GM12878 (cell line): ENCODE results near the gene STK39. TPM values are rescaled to one million over a fixed set of nuclear protein-coding genes. Genes with fewer than 3 reads are reported as not detected.

Source experiments
- ATAC-seq: fragments of 200-7000 bp; cut with Tn5 transposase; 3 replicates; pipeline ENCODE4 v1.9.1; 2020; ENCODE audit warnings: mild to moderate bottlenecking, moderate library complexity
- BruUV-seq: library from RNA; stranded (reverse); fragments of 400-500 nt; replicated peaks from 2 replicates; lab custom pipeline; 2021; lab: Mats Ljungman, UMichigan
- CTCF ChIA-PET: fragments of 300-600 bp; sonication (Branson Sonifier 250); formaldehyde crosslinking; extraction: SDS; loops from one replicate; lab custom pipeline; 2021; ENCODE audit warnings: inconsistent platforms; lab: Yijun Ruan, JAX
- POLR2A ChIA-PET: fragments of 350-600 bp; formaldehyde crosslinking; extraction: SDS; loops from one replicate; lab custom pipeline; 2021; ENCODE audit warnings: inconsistent platforms; lab: Charles Lee
- RAD21 ChIA-PET: fragments of 300-600 bp; sonication (Branson Sonifier 250); formaldehyde crosslinking; loops from one replicate; lab custom pipeline; 2023; ENCODE audit warnings: antibody characterized with exemption; ENCODE audit not compliant: unreplicated experiment; lab: Charles Lee
- SMC1A ChIA-PET: fragments of 300-600 bp; sonication (Branson Sonifier 250); formaldehyde crosslinking; loops from one replicate; lab custom pipeline; 2023; ENCODE audit not compliant: unreplicated experiment, uncharacterized antibody; lab: Charles Lee
- DNase-seq: peaks from one replicate; pipeline ENCODE4 v3.0.0-alpha.2; 2011; ENCODE audit warnings: low read depth, low spot score
- FAIRE-seq: peaks from 3 replicates; lab custom pipeline; 2011; peaks lifted over from hg19 to GRCh38; lab: Jason Lieb, UNC
- H2AFZ ChIP-seq: 2 replicates; pipeline ENCODE4 v1.6.0; 2011; ENCODE audit warnings: low read depth, low read length, control low read depth; ENCODE audit not compliant: control insufficient read depth
- H3K27ac ChIP-seq: 2 replicates; pipeline ENCODE4 v1.5.1; 2011; ENCODE audit warnings: control low read depth; ENCODE audit not compliant: control insufficient read depth, insufficient read depth
- H3K27me3 ChIP-seq, 2 experiments: replicated peaks in 1 of 2; 2 replicates each; pipeline versions ENCODE4 v1.6.0 to v1.6.1; 2011; ENCODE audit warnings: low read length in 1 of 2; ENCODE audit not compliant: control insufficient read depth in 2 of 2, insufficient read depth in 2 of 2
- H3K36me3 ChIP-seq, 2 experiments: 2 replicates each; pipeline ENCODE4 v1.5.1; 2011; ENCODE audit warnings: low read length in 1 of 2; ENCODE audit not compliant: control insufficient read depth in 2 of 2, insufficient read depth in 2 of 2
- H3K4me1 ChIP-seq: 2 replicates; pipeline ENCODE4 v1.6.1; 2011; ENCODE audit warnings: mild to moderate bottlenecking, low read length, moderate library complexity, mixed read lengths; ENCODE audit not compliant: control insufficient read depth, insufficient read depth
- H3K4me2 ChIP-seq: 2 replicates; pipeline ENCODE4 v1.6.0; 2011; ENCODE audit warnings: control low read depth; ENCODE audit not compliant: control insufficient read depth, insufficient read depth
- H3K4me3 ChIP-seq: fragments of 200-600 bp; sonication (generic); 2 replicates; pipeline ENCODE4 v1.5.1; 2016
- H3K79me2 ChIP-seq: 2 replicates; pipeline ENCODE4 v1.6.0; 2011; ENCODE audit warnings: low read length; ENCODE audit not compliant: control insufficient read depth, insufficient read depth
- H3K9ac ChIP-seq: 2 replicates; pipeline ENCODE4 v1.8.0; 2011; ENCODE audit warnings: low read length, control low read depth, mixed read lengths; ENCODE audit not compliant: control insufficient read depth, insufficient read depth
- H3K9me3 ChIP-seq: replicated peaks from 3 replicates; pipeline ENCODE4 v1.5.1; 2011; ENCODE audit warnings: mild to moderate bottlenecking, low read length; ENCODE audit not compliant: control insufficient read depth, insufficient read depth
- H4K20me1 ChIP-seq: 2 replicates; pipeline ENCODE4 v1.6.0; 2011; ENCODE audit not compliant: control insufficient read depth, insufficient read depth
- ATF7 ChIP-seq: fragments of 450-650 bp; IDR thresholded peaks from 2 replicates; pipeline ENCODE4 v1.6.1; 2016; ENCODE audit warnings: low read depth, mild to moderate bottlenecking
- EED ChIP-seq: sonication (generic); IDR thresholded peaks from 2 replicates; pipeline ENCODE4 v1.6.1; 2016; ENCODE audit warnings: antibody characterized with exemption, low read depth
- ESRRA ChIP-seq: IDR thresholded peaks from 2 replicates; pipeline ENCODE4 v1.6.1; 2012; ENCODE audit warnings: mild to moderate bottlenecking, low read length, improper control_type of control experiment
- FOS ChIP-seq: IDR thresholded peaks from 3 replicates; pipeline ENCODE4 v1.6.1; 2011; ENCODE audit warnings: borderline replicate concordance; ENCODE audit not compliant: insufficient read length; ENCODE audit errors: extremely low read depth
- HDAC6 ChIP-seq: fragments of 200-600 bp; sonication (generic); IDR thresholded peaks from one replicate; pipeline ENCODE4 v1.8.0; 2017; ENCODE audit warnings: antibody characterized with exemption; ENCODE audit not compliant: unreplicated experiment
- KDM1A ChIP-seq: fragments of 200-600 bp; sonication (generic); IDR thresholded peaks from 2 replicates; pipeline ENCODE4 v1.6.1; 2016; ENCODE audit warnings: borderline replicate concordance
- MYB ChIP-seq: fragments of 150-350 bp; IDR thresholded peaks from 2 replicates; pipeline ENCODE4 v1.6.1; 2014; ENCODE audit warnings: mild to moderate bottlenecking, low read depth, low read length, borderline replicate concordance
- NR2F1 ChIP-seq: fragments of 450-650 bp; conservative IDR thresholded peaks from 2 replicates; pipeline ENCODE4 v1.6.1; 2017; ENCODE audit warnings: mild to moderate bottlenecking
- RAD51 ChIP-seq: fragments of 450-650 bp; IDR thresholded peaks from 2 replicates; pipeline ENCODE4 v1.6.1; 2016; ENCODE audit warnings: moderate library complexity, mild to moderate bottlenecking, inconsistent platforms
- RELA ChIP-seq: fragments of 450-650 bp; IDR thresholded peaks from 2 replicates; pipeline ENCODE4 v1.8.0; 2014; ENCODE audit warnings: borderline replicate concordance; ENCODE audit not compliant: partially characterized antibody
- SIX5 ChIP-seq: IDR thresholded peaks from 2 replicates; pipeline ENCODE4 v1.6.1; 2011; ENCODE audit warnings: mild to moderate bottlenecking, low read depth, low read length, moderate library complexity; ENCODE audit not compliant: severe bottlenecking
- TBL1XR1 ChIP-seq: IDR thresholded peaks from 2 replicates; pipeline ENCODE4 v1.6.1; 2012; ENCODE audit warnings: low read depth, low read length, improper control_type of control experiment
- ZNF207 ChIP-seq: fragments of 450-650 bp; IDR thresholded peaks from 2 replicates; pipeline ENCODE4 v1.6.1; 2014; ENCODE audit warnings: antibody characterized with exemption, mild to moderate bottlenecking, borderline replicate concordance
- WGBS: methylation state at CpG from one replicate; pipeline ENCODE4 v1.1.6; 2016; ENCODE audit warnings: low lambda C conversion rate; ENCODE audit not compliant: insufficient replicate concordance, insufficient coverage; ENCODE audit errors: missing lambda C conversion rate; 5-methylcytosine and 5-hydroxymethylcytosine counted together
- in situ Hi-C: fragments of 300-500 bp; cut with MboI; formaldehyde crosslinking; loops from 9 replicates; pipeline ENCODE4 v1.14.3; 2018; ENCODE audit warnings: mixed read lengths
- intact Hi-C: fragments of 100-400 bp; cut with micrococcal nuclease; formaldehyde crosslinking; loops from one replicate; pipeline ENCODE4 v1.14.2; 2022; ENCODE audit not compliant: unreplicated experiment
- polyA plus RNA-seq, 11 experiments: library from polyadenylated mRNA; depleted of rRNA in 4 of 11; unstranded in 6 of 11; stranded (reverse) in 5 of 11; fragments of >200 nt; fragmentation: Nextera tagmentation in 4 of 11; fragmentation: Illumina TruSeq in 1 of 11; extraction: Ambion mirVana in 4 of 11; extraction: Trizol in 1 of 11; gene quantifications; 1 replicate in 1 of 11; 2 replicates in 10 of 11; pipeline versions ENCODE4 v1.2.1 to v1.2.3, GENCODE V29; 2011 to 2016; ENCODE audit warnings: inconsistent platforms in 2 of 11, missing spikeins in 2 of 11, low read depth in 1 of 11
- total RNA-seq, 4 experiments: library from RNA; depleted of rRNA in 3 of 4; stranded (reverse); fragments of >200 nt in 3 of 4; fragmentation: Illumina TruSeq in 1 of 4; extraction: Trizol in 1 of 4; gene quantifications; 2 replicates each; pipeline versions ENCODE4 v1.2.1 to v1.2.3, GENCODE V29; 2013 to 2021
- TF ChIP-seq, protein P1 (sequence below): fragments of 450-650 bp; IDR thresholded peaks from 2 replicates; pipeline ENCODE4 v1.6.1; 2017; ENCODE audit warnings: mild to moderate bottlenecking

The STK39 gene
- total and polyA plus RNA-seq, 10 of the 15 experiments (the other 5 are each of a cell fraction or from before 2014, with no cell fraction given) = 0.03 to 0.21 (median 0.07) TPM; not detected in 5

DNA sequence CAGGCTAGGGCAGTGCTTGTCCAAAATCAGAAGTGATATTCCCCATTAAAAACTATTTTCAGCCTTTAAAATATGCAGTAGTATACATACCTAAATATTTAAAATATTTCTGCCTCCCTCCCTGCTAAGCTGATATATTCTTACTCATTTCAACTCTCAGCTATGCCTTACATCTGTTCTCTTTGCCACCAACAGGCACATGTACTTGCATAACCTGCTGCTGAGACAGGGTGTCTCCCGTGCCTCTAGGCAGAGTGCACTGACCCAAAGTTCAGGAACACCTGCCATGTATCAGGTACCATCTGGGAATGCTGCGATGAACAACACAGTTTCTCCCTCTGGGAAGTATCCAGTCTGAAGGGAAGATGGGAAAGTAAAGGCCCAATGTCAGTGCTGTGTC is 91.7 kb downstream of the STK39 start:
- in situ Hi-C loops = no loop called here
- Histone ChIP-seq H3K9me3 (no peaks in the 10 kb centered on the region), H3K4me1 (no peaks in the 10 kb centered on the region), H2AFZ (no peak overlapping the region), H3K27me3 (peaks cover 0 to 2% of the 10 kb centered on the region in 2 experiments; a peak in 2 of 4 replicates), H3K36me3 (no peaks in the 10 kb centered on the region), H3K27ac (no peak overlapping the region), H4K20me1 (no peaks in the 10 kb centered on the region), H3K4me3 (no peak overlapping the region), H3K79me2 (no peaks in the 10 kb centered on the region), H3K9ac (no peak overlapping the region), H3K4me2 (no peak overlapping the region)
- DNase-seq (no peak), ATAC-seq (no peak), FAIRE-seq (no peak)
- intact Hi-C loops = no loop called here
- POLR2A ChIA-PET = no interaction called here
- SMC1A ChIA-PET = interaction anchor here (0.8 kb wide), 1 partner anchor 16 kb away, joined by 3 read pairs; no protein-coding TSS in a partner anchor
- RAD21 ChIA-PET = no interaction called here
- no TSS peak for BruUV-seq
- WGBS = 55% methylated on average over 2 of the region's 2 CpGs
- CTCF ChIA-PET = interaction anchor here (1.1 to 1.3 kb wide), 2 partner anchors 9 to 23 kb away, joined by 3 read pairs; no protein-coding TSS in a partner anchor
- TF ChIP-seq HDAC6 (no peak), EED (no peak), TBL1XR1 (no peak), FOS (no peak), ESRRA (no peak), NR2F1 (no peak), ATF7 (no peak), RAD51 (no peak), RELA (no peak), ZNF207 (no peak), SIX5 (no peak), MYB (no peak), KDM1A (no peak)
- TF ChIP-seq, protein P1, sequence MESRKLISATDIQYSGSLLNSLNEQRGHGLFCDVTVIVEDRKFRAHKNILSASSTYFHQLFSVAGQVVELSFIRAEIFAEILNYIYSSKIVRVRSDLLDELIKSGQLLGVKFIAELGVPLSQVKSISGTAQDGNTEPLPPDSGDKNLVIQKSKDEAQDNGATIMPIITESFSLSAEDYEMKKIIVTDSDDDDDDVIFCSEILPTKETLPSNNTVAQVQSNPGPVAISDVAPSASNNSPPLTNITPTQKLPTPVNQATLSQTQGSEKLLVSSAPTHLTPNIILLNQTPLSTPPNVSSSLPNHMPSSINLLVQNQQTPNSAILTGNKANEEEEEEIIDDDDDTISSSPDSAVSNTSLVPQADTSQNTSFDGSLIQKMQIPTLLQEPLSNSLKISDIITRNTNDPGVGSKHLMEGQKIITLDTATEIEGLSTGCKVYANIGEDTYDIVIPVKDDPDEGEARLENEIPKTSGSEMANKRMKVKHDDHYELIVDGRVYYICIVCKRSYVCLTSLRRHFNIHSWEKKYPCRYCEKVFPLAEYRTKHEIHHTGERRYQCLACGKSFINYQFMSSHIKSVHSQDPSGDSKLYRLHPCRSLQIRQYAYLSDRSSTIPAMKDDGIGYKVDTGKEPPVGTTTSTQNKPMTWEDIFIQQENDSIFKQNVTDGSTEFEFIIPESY = no peak
